Ovary (tissue), 9 donors: ENCODE results near the gene WNK4. TPM values are rescaled to one million over a fixed set of nuclear protein-coding genes. Genes with fewer than 3 reads are reported as not detected.

Experiments used
- DNase-seq, 5 donors: peaks; one replicate each; pipeline ENCODE4 v3.0.0-alpha.2; 2019 to 2020
- H3K27ac ChIP-seq, 2 donors: fragments of 200-600 bp; one replicate each; pipeline versions ENCODE4 v1.5.1 to v1.8.0; 2019 to 2022
- H3K27me3 ChIP-seq: fragments of 200-600 bp; one replicate; pipeline ENCODE4 v1.8.0; 2022
- H3K36me3 ChIP-seq: fragments of 200-600 bp; sonication (generic); one replicate; pipeline ENCODE4 v1.5.1; 2019
- H3K4me1 ChIP-seq: one replicate; pipeline ENCODE4 v1.8.1; 2013; ENCODE audit warnings: mild to moderate bottlenecking, moderate library complexity; ENCODE audit not compliant: insufficient read depth
- H3K4me3 ChIP-seq: fragments of 200-600 bp; sonication (generic); one replicate; pipeline ENCODE4 v1.5.1; 2017
- H3K9me3 ChIP-seq, 2 donors: fragments of 200-600 bp in 1 of 2; sonication (generic) in 1 of 2; one replicate each; pipeline versions ENCODE4 v1.5.1 to v1.8.1; 2013 to 2019; ENCODE audit warnings: mild to moderate bottlenecking in 1 of 2, moderate library complexity in 1 of 2
- EP300 ChIP-seq: sonication (generic); formaldehyde crosslinking; IDR thresholded peaks from one replicate; pipeline ENCODE4 v1.6.1; 2017; ENCODE audit warnings: antibody characterized with exemption
- POLR2A ChIP-seq: fragments of 450-650 bp; IDR thresholded peaks from one replicate; pipeline ENCODE4 v1.6.1; 2017; ENCODE audit warnings: antibody characterized with exemption, mild to moderate bottlenecking, moderate library complexity
- WGBS, 3 donors: extraction: QIAGEN DNeasy Blood & Tissue Kit in 1 of 3; methylation state at CpG; one replicate each; pipeline versions ENCODE4 v1.1.5 to v1.1.7; 2013 to 2017; 5-methylcytosine and 5-hydroxymethylcytosine counted together
- intact Hi-C, 4 donors: fragments of 100-400 bp; cut with DNase I; formaldehyde crosslinking; loops; one replicate each; pipeline versions ENCODE4 v1.11.0 to v1.15.1; 2022 to 2023
- polyA plus RNA-seq, 2 donors: library from polyadenylated mRNA; stranded (reverse); fragments of 200-250 nt in 1 of 2; fragments of 350-450 nt in 1 of 2; fragmentation: Illumina TruSeq in 1 of 2; extraction: RNeasy Lipid Tissue Mini Kit (QIAGEN cat#74804) in 1 of 2; gene quantifications; one replicate each; pipeline ENCODE4 v1.2.3, GENCODE V29; 2013 to 2014
- total RNA-seq, 7 donors: library from RNA; depleted of rRNA in 2 of 7; stranded (reverse); fragments of >200 nt in 2 of 7; fragmentation: NEBNext Ultra II Directional in 3 of 7; extraction: Animal tissue kit (Norgen Biotek cat#: 25700) in 3 of 7; gene quantifications; one replicate each; pipeline versions ENCODE4 v1.1.0 to v1.2.4, GENCODE V29; 2016 to 2023
- TF ChIP-seq, protein P1 (sequence below), 3 donors: fragments of 450-650 bp in 2 of 3; fragments of 200-600 bp in 1 of 3; IDR thresholded peaks; one replicate each; pipeline versions ENCODE4 v1.5.1 to v1.8.0; 2016 to 2022; ENCODE audit warnings: antibody characterized with exemption in 3 of 3, mild to moderate bottlenecking in 1 of 3
- donor health status: DM: no; HTN: no; CAD: no; lungs with moderate emphysema.
- donor health status: DM: no; HTN: no; CAD: no.
- donor health status: Bipolar disorder and iron deficiency.
- donor health status: DM: yes; HTN: yes; CAD: no.
- donor health status: DM: no; HTN: no; CAD: no.
- donor health status: DM: yes; HTN: yes; CAD: no.

The WNK4 gene
- total and polyA plus RNA-seq, 9 donors, result 1.1 to 11.9 (median 2.1) TPM

DNA sequence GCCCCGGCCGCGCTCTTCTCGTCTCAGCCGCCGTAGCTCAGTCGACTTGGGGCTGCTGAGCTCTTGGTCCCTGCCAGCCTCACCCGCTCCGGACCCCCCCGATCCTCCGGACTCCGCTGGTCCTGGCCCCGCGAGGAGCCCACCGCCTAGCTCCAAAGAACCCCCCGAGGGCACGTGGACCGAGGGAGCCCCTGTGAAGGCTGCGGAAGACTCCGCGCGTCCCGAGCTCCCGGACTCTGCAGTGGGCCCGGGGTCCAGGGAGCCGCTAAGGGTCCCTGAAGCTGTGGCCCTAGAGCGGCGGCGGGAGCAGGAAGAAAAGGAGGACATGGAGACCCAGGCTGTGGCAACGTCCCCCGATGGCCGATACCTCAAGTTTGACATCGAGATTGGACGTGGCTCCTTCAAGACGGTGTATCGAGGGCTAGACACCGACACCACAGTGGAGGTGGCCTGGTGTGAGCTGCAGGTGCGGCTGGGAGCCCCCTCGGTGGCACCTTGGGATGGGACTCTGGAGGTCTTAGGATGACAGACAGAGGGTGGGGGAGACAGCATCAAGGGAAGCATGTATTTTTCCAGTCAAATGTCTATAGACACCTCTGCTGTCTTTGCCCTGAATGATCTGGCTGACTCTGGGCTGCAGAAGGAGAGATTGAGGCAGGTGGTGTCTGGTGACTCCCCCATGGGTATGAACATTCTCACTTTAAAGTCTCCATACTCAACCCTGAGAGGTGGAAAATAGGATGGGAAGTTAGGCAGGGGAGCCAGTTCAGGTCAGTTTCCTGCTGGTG lies 635 bp downstream of the WNK4 start:
- Histone ChIP-seq H3K4me3 (peak overlapping the region; percentile 21), H3K27me3 (no peaks in the 10 kb centered on the region), H3K9me3 (no peaks in the 10 kb centered on the region), H3K27ac (peak overlapping the region in 1 of 2 donors; percentile 20), H3K36me3 (no peaks in the 10 kb centered on the region), H3K4me1 (peaks cover 4% of the 10 kb centered on the region)
- TF ChIP-seq, protein P1, sequence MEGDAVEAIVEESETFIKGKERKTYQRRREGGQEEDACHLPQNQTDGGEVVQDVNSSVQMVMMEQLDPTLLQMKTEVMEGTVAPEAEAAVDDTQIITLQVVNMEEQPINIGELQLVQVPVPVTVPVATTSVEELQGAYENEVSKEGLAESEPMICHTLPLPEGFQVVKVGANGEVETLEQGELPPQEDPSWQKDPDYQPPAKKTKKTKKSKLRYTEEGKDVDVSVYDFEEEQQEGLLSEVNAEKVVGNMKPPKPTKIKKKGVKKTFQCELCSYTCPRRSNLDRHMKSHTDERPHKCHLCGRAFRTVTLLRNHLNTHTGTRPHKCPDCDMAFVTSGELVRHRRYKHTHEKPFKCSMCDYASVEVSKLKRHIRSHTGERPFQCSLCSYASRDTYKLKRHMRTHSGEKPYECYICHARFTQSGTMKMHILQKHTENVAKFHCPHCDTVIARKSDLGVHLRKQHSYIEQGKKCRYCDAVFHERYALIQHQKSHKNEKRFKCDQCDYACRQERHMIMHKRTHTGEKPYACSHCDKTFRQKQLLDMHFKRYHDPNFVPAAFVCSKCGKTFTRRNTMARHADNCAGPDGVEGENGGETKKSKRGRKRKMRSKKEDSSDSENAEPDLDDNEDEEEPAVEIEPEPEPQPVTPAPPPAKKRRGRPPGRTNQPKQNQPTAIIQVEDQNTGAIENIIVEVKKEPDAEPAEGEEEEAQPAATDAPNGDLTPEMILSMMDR (IDR thresholded peaks at IDR 0.05), result no peak
- TF ChIP-seq EP300 (no peak), POLR2A (no peak)
- 4 to 8% (median 5%) methylated on average over 30 to 39 of the region's 39 CpGs for WGBS, 3 donors
- DNase-seq, result peak in 2 of 5 donors; percentile 19 to 42
- intact Hi-C loops, result no loop called here

- Histone ChIP-seq H3K4me3 (no peak overlapping the region), H3K9me3 (no peaks in the 10 kb centered on the region), H3K27ac (no peak overlapping the region), H3K4me1 (peaks cover 4% of the 10 kb centered on the region), H3K27me3 (no peaks in the 10 kb centered on the region), H3K36me3 (no peaks in the 10 kb centered on the region)
- WGBS, 3 donors, result 29 to 58% (median 34%) methylated on average over 10 of the region's 10 CpGs
- intact Hi-C loops, result no loop called here
- TF ChIP-seq EP300 (no peak), POLR2A (no peak)
- TF ChIP-seq, protein P1 (IDR thresholded peaks at IDR 0.05), result no peak
- DNase-seq, result peak in 1 of 5 donors; percentile 17
Observed at GRCh38 chr17:42781639-42782165, 1.3 kb downstream of the WNK4 start.

DNA sequence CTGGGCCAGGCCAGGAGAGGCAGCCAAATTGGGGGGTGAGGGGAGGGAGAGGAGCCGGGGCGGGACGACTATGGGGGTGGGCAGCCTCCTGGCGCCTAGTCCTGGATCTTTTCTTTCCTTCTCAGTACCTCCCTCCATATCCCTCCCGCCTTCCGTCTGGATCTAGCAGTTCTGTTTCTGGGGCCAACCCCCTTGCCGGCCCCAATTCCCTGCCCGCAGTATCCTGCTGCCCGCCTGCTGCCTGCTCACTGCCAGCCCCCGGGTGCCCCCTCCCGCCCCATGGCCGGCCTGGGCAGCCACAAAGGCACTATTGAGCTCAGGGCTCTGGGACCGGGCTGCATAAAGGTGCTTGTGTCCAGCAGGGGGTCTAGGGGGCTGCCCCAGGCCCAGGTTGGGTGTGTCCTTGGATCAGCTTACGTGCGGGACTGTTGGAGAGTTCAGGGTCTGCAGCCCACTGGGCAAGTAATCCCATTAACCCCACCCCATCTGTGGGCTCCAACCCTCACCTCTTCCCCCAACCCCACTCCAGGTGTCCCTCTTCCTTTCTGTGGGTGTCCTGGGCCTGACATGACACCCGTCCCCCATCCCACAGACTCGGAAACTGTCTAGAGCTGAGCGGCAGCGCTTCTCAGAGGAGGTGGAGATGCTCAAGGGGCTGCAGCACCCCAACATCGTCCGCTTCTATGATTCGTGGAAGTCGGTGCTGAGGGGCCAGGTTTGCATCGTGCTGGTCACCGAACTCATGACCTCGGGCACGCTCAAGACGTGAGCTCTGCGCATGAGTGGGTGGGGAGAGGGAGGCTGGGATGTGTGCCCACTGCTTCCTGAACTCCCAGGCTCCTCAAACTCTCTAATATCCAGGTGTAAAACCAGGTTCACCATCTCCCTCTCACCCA lies 2.0 kb downstream of the WNK4 start:
- Histone ChIP-seq H3K36me3 (no peaks in the 10 kb centered on the region), H3K4me3 (no peak overlapping the region), H3K27ac (no peak overlapping the region), H3K4me1 (peaks cover 4% of the 10 kb centered on the region), H3K27me3 (no peaks in the 10 kb centered on the region), H3K9me3 (no peaks in the 10 kb centered on the region)
- TF ChIP-seq EP300, result no peak
- no peak for TF ChIP-seq POLR2A
- TF ChIP-seq, protein P1 (IDR thresholded peaks at IDR 0.05), result no peak
- 22 to 50% (median 34%) methylated on average over 27 to 29 of the region's 29 CpGs for WGBS, 3 donors
- peak in 1 of 5 donors; percentile 43 for DNase-seq
- intact Hi-C loops, result no loop called here

GRCh38 chr17:42783062-42783790 lies 2.8 kb downstream of the WNK4 start:
- TF ChIP-seq, protein P1 (IDR thresholded peaks at IDR 0.05), result no peak
- TF ChIP-seq EP300 (no peak), POLR2A (no peak)
- Histone ChIP-seq H3K27me3 (no peaks in the 10 kb centered on the region), H3K4me1 (peaks cover 4% of the 10 kb centered on the region), H3K27ac (no peak overlapping the region), H3K4me3 (no peak overlapping the region), H3K36me3 (no peaks in the 10 kb centered on the region), H3K9me3 (no peaks in the 10 kb centered on the region)
- DNase-seq, result peak in 1 of 5 donors; percentile 15
- WGBS, 3 donors, result 33 to 43% (median 33%) methylated on average over 9 of the region's 9 CpGs
- intact Hi-C loops, result no loop called here
